Lower lobe of right lung (tissue), 2 donors: Measurements from ENCODE around the gene PTGS1. TPM values are rescaled to one million over a fixed set of nuclear protein-coding genes. Genes with fewer than 3 reads are reported as not detected.
"Not testable (repeated sequence)": the region's sequence is repeated elsewhere in the genome, so short reads cannot be mapped to it uniquely, and the experiment has no call there.

Source experiments
- ATAC-seq, 2 donors: fragments of 200-7000 bp; cut with Tn5 transposase; one replicate each; pipeline ENCODE4 v1.9.1; 2020 to 2022; ENCODE audit warnings: mild to moderate bottlenecking in 2 of 2, moderate library complexity in 2 of 2
- DNase-seq: peaks from one replicate; pipeline ENCODE4 v3.0.0-alpha.2; 2020
- H3K27ac ChIP-seq: fragments of 200-600 bp; one replicate; pipeline ENCODE4 v1.8.0; 2022
- H3K27me3 ChIP-seq: fragments of 200-600 bp; one replicate; pipeline ENCODE4 v1.8.0; 2022; ENCODE audit warnings: low read depth
- H3K36me3 ChIP-seq: fragments of 200-600 bp; one replicate; pipeline ENCODE4 v1.8.0; 2022; ENCODE audit warnings: mild to moderate bottlenecking
- H3K4me1 ChIP-seq: fragments of 200-600 bp; one replicate; pipeline ENCODE4 v1.8.0; 2022
- H3K4me3 ChIP-seq: fragments of 200-600 bp; one replicate; pipeline ENCODE4 v1.8.0; 2022; ENCODE audit warnings: mild to moderate bottlenecking
- H3K9me3 ChIP-seq: fragments of 200-600 bp; one replicate; pipeline ENCODE4 v1.8.0; 2022
- CTCF ChIP-seq: fragments of 200-600 bp; IDR thresholded peaks from one replicate; pipeline ENCODE4 v1.8.0; 2022; ENCODE audit warnings: antibody characterized with exemption, mild to moderate bottlenecking
- intact Hi-C: fragments of 100-400 bp; cut with DNase I; formaldehyde crosslinking; loops from one replicate; pipeline ENCODE4 v1.11.0; 2022
- total RNA-seq: library from RNA; stranded (reverse); fragmentation: NEBNext Ultra II Directional; extraction: Animal tissue kit (Norgen Biotek cat#: 25700); gene quantifications from one replicate; pipeline ENCODE4 v1.2.1, GENCODE V29; 2021
- donor health status: DM: no; HTN: yes; CAD: no; lungs with severe emphysema.

Gene PTGS1
- total RNA-seq, 1 donor from 2014 or later, result 14.9 TPM

- Histone ChIP-seq H3K4me3 (no peak overlapping the region), H3K36me3 (no peaks in the 10 kb centered on the region), H3K4me1 (no peaks in the 10 kb centered on the region), H3K27me3 (no peaks in the 10 kb centered on the region), H3K27ac (no peak overlapping the region), H3K9me3 (no peaks in the 10 kb centered on the region)
- DNase-seq (no peak), ATAC-seq (no peak)
- no peak for TF ChIP-seq CTCF
- intact Hi-C loops, result loop anchor here (10.0 kb wide), 1 partner anchor 232 kb away; no protein-coding TSS in a partner anchor
These were observed 14.2 kb upstream of the PTGS1 start for GRCh38 chr9:122356627-122357026.

GRCh38 chr9:122360891-122361290 lies 9.9 kb upstream of the PTGS1 start:
- DNase-seq (no peak), ATAC-seq (no peak)
- intact Hi-C loops, result no loop called here
- no peaks in the 10 kb centered on the region for H3K27me3 ChIP-seq
- H3K9me3 ChIP-seq, result no peaks in the 10 kb centered on the region
- H3K4me3 ChIP-seq, result no peak overlapping the region
- TF ChIP-seq CTCF, result no peak
- H3K36me3 ChIP-seq, result no peaks in the 10 kb centered on the region
- no peaks in the 10 kb centered on the region for H3K4me1 ChIP-seq
- no peak overlapping the region for H3K27ac ChIP-seq

- H3K9me3 ChIP-seq, H3K27me3 ChIP-seq, H3K4me1 ChIP-seq, ATAC-seq, DNase-seq, H3K36me3 ChIP-seq, H3K4me3 ChIP-seq, intact Hi-C loops, H3K27ac ChIP-seq: not testable (repeated sequence)
These were observed 7.7 kb upstream of the PTGS1 start for GRCh38 chr9:122363131-122363530.

- Histone ChIP-seq H3K27ac (no peak overlapping the region), H3K27me3 (no peaks in the 10 kb centered on the region), H3K36me3 (no peaks in the 10 kb centered on the region), H3K9me3 (no peaks in the 10 kb centered on the region), H3K4me3 (no peak overlapping the region), H3K4me1 (no peaks in the 10 kb centered on the region)
- TF ChIP-seq CTCF, result no peak
- no peak for ATAC-seq
- intact Hi-C loops, result no loop called here
- no peak for DNase-seq
These were observed 6.6 kb upstream of the PTGS1 start for GRCh38 chr9:122364117-122364782.

- intact Hi-C loops, result no loop called here
- DNase-seq, result no peak
- H3K4me3 ChIP-seq, result no peak overlapping the region
- H3K4me1 ChIP-seq, result no peaks in the 10 kb centered on the region
- no peaks in the 10 kb centered on the region for H3K27me3 ChIP-seq
- TF ChIP-seq CTCF, result no peak
- H3K9me3 ChIP-seq, result no peaks in the 10 kb centered on the region
- no peak overlapping the region for H3K27ac ChIP-seq
- H3K36me3 ChIP-seq, result no peaks in the 10 kb centered on the region
- ATAC-seq, result no peak
These were observed 6.1 kb upstream of the PTGS1 start for GRCh38 chr9:122364783-122365150.

- ATAC-seq (no peak), DNase-seq (no peak)
- no peaks in the 10 kb centered on the region for H3K9me3 ChIP-seq
- H3K27ac ChIP-seq, result no peak overlapping the region
- H3K4me1 ChIP-seq, result peaks cover 13% of the 10 kb centered on the region
- TF ChIP-seq CTCF, result no peak
- intact Hi-C loops, result no loop called here
- peaks cover 2% of the 10 kb centered on the region for H3K27me3 ChIP-seq
- no peak overlapping the region for H3K4me3 ChIP-seq
- H3K36me3 ChIP-seq, result no peaks in the 10 kb centered on the region
These were observed 4.7 kb upstream of the PTGS1 start for GRCh38 chr9:122366074-122366660.
